ENCODE results near the gene POLR1F. TPM values are rescaled to one million over a fixed set of nuclear protein-coding genes. Genes with fewer than 3 reads are reported as not detected.

Gene POLR1F
- total RNA-seq = 19.6 and 24.9 TPM in 2 replicates

GRCh38 chr7:19708397-19709248, at the start of gene POLR1F:
TSS of gene POLR1F (minus strand) at chr7:19709037. CDS start at chr7:19709016, 21 bp downstream.

Other genes starting within 250 kb of the POLR1F start
- gene TMEM196, start 64.6 kb upstream of the POLR1F start, total RNA-seq = not detected in 2 replicates